HG03175 (cell line): Measurements from ENCODE around the gene CHPF2.

Source experiments
- ATAC-seq: cut with Tn5 transposase; IDR thresholded peaks from one replicate; pipeline ENCODE4 v1.9.1; 2021; ENCODE audit warnings: mild to moderate bottlenecking, moderate library complexity; ENCODE audit not compliant: unreplicated experiment

The CHPF2 gene

GRCh38 chr7:151232091-151232916 lies at the start of gene CHPF2:
Gene CHPF2 (plus strand): TSS chr7:151232483. CDS start chr7:151234012, 1,529 bp downstream.
- peak; percentile 97 for ATAC-seq

- ATAC-seq, result no peak
These were observed 46.3 kb upstream of the CHPF2 start for GRCh38 chr7:151185762-151186639.

GRCh38 chr7:151186640-151187408 lies 45.5 kb upstream of the CHPF2 start, which contains the start of gene ASB10:
Gene ASB10 (minus strand): TSS chr7:151187250. CDS start chr7:151187130, 120 bp downstream.
- ATAC-seq, result no peak

GRCh38 chr7:151187409-151188251 lies 44.7 kb upstream of the CHPF2 start:
- ATAC-seq, result no peak

- ATAC-seq, result no peak
These were observed 44.1 kb upstream of the CHPF2 start for GRCh38 chr7:151188252-151188542.

GRCh38 chr7:151189038-151189437 lies 43.2 kb upstream of the CHPF2 start:
- no peak for ATAC-seq

GRCh38 chr7:151191544-151191943 lies 40.7 kb upstream of the CHPF2 start:
- ATAC-seq, result no peak

- ATAC-seq, result no peak
These were observed 40.2 kb upstream of the CHPF2 start for GRCh38 chr7:151192002-151192539.

GRCh38 chr7:151193203-151193978 lies 38.9 kb upstream of the CHPF2 start:
- no peak for ATAC-seq

GRCh38 chr7:151194188-151194587 lies 38.1 kb upstream of the CHPF2 start:
- ATAC-seq, result no peak

- ATAC-seq, result no peak
These were observed 36.5 kb upstream of the CHPF2 start for GRCh38 chr7:151195616-151196450.

- ATAC-seq, result no peak
These were observed 34.4 kb upstream of the CHPF2 start for GRCh38 chr7:151197932-151198331.

GRCh38 chr7:151198945-151199848 lies 33.1 kb upstream of the CHPF2 start:
- no peak for ATAC-seq

- ATAC-seq, result no peak
These were observed 30.9 kb upstream of the CHPF2 start for GRCh38 chr7:151201344-151201743.

GRCh38 chr7:151201751-151202150 lies 30.5 kb upstream of the CHPF2 start:
- no peak for ATAC-seq

- ATAC-seq, result no peak
These were observed 29.4 kb upstream of the CHPF2 start for GRCh38 chr7:151202836-151203235.

- no peak for ATAC-seq
These were observed 27.8 kb upstream of the CHPF2 start for GRCh38 chr7:151204383-151205032.
